NCI-H1048 (cell line): ENCODE data around the gene ZC3H12D.
"Not testable (repeated sequence)": the region's sequence is repeated elsewhere in the genome, so short reads cannot be mapped to it uniquely, and the experiment has no call there.

Experiments used
- DNase-seq: peaks from one replicate; lab custom pipeline; 2025; lab: John Stamatoyannopoulos, UW

The ZC3H12D gene

DNA sequence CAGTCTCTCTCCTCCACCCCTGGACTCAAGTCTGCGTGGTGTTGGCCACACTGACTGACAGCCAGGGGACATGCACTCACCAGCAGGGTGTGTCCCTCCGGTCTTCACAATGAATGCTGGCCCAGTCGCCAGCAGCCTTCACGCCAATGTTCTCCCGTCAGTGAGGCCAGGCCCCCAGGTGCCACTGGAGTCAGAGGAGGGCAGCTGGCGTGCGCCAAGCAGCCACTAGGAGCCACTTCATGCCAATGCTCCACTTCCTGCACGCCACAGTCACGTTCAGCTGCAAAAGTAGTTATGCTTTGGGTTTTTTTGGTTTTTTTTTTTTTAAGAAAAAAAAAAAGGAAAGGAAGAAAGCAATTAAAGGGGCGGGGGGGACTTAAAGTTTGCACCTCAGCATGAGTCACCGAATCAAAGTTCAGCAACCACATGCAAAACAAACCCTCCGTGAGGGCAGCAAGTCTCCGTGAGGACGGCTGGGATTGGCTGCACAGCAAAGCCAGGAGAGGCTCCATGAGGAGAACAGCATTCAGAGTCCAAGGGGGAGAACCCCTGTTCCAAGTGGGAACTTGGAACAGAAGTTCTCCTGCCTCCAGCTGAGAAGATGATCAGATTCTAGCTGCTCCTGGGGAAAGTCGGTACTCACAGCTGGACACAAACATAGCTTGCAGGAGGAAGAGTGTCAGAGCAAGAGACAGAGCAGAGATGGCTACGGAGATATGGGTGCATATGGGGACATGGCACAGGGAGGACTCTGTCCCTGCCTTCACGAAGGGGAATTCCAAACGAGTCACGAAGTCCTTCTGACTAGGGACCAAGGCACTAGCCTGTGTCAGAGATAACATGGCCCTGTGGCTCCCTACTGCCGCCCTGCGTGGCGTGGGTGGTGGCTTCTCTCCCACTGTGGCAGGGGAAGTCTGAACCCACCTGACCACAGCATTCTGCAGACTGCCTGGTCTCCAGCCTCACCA, at the start of gene ZC3H12D:
ZC3H12D (minus strand) TSS at position 282 of the 968 bp plus-strand sequence. CDS start 10,471 bp downstream, outside the sequence.
- DNase-seq, result no peak

DNA sequence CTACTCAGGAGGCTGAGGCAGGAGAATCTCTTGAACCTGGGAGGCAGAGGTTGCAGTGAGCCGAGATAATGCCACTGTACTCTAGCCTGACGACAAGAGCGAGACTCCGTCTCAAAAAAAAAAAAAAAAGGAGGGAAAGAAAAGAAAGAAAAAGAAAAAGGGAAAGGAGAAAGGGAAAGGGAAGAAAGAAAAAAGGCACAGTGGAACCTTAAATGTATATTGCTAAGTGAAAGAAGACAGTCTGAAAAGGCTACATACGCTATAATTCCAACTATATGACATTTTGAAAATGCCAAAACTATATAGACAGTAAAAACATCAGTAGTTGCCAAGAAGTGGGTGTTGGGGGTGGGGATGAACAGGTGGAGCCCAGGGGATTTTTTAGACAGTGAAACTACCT, 44.8 kb upstream of the ZC3H12D start:
- DNase-seq, result no peak

DNA sequence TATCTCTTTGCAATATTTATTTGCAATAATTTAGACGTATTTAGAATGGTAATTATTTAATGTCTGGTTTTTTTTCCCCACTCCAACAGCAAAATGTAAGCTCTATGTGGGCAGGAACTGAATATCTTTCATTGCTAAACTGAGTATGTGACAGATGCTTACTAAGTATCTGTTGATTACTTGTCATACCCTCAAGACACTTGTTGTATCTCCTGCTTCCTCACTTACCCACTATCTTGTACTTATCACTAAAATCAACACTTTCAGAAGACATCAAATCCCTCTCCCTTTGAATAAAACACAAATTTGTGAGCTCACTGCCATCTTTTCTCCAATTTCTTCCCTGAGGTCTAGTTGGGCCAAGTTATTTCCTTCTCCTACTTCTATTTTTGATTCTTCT, 30.7 kb upstream of the ZC3H12D start:
- no peak for DNase-seq

DNA sequence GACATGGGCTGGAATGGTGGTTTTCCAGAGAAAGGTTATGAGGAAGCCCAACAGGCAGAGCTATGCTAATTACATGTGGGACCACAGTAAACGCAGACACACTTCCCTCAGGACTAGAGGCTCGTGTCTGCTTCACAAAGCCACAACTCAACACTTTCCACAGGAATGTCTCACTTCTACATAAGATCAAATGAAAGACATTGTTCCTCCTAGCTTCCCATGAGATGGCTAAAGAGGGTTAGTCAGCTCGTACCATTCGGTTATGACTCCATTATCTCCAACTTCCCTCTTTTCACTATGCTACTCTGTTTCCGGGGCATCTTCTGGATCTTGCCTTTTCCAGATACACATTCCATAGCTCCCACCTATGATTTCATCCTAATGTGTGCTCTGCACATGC, 29.1 kb upstream of the ZC3H12D start:
- no peak for DNase-seq

DNA sequence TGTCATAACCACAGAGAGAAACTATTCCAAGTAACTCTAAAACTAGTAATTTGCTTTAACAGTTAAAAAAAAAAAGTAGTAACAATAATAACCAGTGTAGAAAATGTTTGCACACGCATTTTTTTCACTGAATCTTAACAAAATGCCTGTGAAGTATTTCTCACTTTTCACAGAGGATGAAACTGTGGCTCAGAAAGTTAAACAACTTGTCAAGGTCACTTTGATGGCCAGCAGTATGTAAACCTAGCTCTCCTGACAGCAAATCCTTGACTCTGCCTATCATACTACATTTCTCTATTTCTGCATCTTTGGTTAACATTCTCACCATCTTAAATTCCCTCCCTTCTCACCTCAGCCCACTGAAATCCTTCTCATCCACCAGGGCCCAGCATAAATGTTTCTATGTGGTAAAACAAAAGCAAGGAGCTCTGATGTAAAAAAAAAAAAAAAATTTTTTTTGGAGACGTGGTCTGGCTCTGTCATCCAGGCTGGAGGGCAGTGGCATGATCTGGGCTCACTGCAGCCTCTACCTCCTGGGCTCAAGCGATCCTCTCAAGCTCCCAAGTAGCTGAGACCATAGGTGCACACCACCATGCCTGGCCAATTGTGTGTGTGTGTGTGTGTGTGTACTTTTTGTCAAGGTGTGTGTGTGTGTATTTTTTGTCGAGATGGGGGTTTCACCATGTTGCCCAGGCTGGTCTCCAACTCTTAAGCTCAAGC, 26.1 kb upstream of the ZC3H12D start:
- no peak for DNase-seq

DNA sequence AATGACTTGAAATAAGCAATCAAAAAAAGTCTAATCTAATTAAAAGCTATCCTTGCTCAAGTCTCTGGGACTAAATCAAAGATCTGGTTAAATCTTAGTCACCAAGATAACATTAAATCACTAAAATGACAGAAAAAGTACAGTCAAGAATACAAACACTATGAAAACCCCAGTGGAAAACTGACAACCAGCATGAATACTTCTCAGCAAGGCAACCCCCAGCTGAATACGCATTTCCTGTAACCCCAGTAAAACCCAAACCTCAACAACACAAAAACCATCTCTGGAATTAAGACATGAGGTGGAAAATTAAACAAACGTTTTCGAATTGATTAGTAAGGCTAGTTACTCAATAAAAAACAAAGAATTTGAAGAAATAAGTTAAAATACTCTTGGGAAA, 23.7 kb upstream of the ZC3H12D start:
- DNase-seq, result no peak

DNA sequence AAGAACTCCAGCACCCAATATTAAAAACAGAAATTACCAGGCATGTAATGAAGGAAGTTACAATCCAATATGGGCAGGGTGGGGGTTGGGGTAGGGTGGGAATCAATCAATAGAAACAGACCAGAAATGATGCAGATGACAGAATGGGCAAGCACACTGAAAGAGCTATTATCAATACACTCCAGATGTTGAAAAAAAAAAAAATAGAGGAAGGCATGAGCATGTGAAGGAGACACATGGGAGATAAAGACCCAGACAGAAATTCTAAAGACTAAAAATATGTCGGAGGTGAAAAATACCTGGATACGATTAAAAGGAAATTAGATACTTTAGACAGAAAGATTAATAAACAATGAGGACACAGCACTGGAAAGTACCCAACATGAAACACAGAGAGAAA, 19.1 kb upstream of the ZC3H12D start:
- DNase-seq, result no peak

DNA sequence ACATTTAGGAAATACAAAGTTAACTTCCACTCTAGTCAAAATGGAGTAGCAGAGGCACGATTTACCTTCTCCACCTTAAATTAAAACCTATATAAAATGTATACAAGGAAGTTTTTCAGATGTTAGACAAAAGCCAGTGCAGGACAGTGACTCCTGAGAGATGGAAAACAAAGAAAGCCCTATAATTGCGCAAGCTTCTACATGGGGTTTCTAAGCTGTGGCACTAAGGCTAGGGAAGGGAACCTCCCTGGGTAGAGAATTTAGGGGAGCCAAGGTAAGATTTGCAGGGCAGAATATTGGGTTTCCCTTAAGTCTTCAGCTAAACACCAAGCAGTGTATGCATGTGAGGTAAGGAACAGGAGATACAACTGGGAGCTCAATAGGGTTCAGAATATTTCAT, 18.5 kb upstream of the ZC3H12D start:
- DNase-seq, result no peak

DNA sequence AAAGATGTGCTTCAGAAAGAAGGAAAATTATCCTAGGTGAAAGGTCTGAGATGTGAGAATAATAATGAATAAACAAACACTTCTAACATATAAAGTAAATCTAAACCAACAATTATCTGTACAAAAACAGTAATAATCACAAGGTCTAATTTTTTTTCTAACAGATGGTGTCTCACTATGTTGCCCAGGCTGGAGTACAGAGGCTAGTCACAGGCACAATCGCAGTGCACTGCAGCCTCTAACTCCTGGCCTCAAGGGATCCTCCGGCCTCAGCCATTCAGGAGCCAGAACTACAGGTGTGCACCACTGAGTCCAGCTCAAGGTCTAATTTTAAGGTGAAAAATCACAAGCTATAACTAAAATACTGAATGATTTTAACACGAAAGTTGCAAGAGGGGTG, 17.0 kb upstream of the ZC3H12D start:
- DNase-seq, result no peak

DNA sequence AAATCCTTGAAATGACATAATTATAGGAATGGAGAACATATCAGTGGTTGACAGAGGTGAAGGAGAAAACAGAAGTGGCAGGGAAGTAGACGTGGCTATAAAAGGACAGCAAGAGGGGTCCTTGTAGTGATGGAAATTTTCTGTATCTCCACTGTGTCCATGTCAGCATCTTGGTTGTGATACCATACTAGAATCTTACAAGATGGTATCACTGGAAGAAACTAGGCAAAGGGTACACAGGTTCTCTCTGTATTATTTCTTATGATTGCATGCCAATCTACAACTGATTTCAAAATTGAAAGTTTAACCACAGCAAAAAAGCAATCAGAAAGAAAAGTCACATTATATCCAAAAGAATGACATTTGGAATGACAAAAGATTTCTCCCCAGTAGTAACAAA, 16.4 kb upstream of the ZC3H12D start:
- no peak for DNase-seq

DNA sequence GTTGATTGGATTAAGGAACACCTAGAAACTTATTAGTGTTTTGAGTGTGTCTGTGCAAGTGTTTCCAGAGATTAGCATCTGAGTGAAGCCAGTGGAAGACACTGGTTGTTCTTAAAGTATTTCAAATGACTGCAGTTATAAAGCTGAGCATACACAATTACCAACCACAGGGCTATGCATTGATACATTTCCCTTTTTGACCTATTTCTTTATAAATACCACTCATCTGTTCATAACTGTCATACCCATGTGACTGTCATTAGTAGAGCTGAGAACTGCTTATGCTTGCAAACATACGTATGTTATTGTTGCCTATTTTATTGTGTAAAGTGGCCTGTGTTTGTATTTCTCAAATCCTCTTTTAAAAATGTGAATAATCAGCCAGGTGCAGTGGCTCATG, 15.3 kb upstream of the ZC3H12D start:
- DNase-seq, result no peak

DNA sequence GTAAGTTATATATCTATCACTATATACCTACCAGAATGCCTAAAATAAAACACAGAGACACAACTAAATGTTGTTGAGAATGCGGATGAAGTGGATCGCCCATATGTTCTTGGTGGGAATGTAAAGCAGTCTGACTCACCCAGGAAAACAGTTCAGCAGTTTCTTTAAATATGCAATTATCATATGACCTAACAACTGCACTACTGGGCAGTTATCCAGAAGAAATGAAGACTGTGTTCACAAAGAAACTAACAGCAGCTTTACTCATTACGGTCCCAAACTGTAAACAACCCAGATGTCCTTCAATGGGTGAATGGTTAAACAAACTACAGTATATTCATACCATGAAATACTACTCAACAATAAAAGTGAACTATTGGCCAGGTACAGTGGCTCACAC, 14.3 kb upstream of the ZC3H12D start:
- DNase-seq, result no peak

DNA sequence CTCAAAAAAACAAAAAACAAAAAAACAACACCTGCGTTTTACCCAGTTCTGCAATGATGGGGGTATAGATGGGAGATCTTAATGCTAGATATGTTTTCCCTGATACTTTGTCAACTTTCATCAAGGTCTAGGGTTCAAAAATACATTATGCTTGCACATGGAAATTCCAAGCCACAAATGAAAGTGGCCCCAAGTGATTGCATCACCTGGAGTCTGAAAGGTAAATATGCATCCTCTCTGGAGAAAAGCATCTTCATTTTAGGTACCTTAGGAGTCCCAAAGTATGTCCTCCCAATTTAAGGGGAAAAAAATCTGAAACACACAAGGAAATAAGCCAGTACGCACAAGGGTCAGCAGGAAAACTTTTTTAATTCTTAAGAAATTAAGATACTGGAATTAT, 12.6 kb upstream of the ZC3H12D start:
- no peak for DNase-seq

DNA sequence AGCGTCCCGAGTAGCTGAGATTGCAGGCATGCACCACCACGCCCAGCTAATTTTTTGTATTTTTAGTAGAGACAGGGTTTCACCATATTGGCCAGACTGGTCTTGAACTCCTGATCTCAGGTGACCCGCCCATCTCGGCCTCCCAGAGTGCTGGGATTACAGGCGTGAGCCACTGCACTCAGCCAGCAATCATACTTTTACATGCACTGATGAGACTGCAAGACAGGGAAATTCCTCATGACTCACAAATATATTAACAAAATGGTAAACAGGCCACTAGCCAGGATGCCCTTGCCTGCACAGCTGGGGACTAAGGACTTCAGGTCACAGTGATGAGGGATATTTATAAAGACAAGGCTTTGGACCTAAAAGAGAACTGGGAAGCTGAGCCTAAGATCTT, 11.8 kb upstream of the ZC3H12D start:
- DNase-seq, result not testable (repeated sequence)

DNA sequence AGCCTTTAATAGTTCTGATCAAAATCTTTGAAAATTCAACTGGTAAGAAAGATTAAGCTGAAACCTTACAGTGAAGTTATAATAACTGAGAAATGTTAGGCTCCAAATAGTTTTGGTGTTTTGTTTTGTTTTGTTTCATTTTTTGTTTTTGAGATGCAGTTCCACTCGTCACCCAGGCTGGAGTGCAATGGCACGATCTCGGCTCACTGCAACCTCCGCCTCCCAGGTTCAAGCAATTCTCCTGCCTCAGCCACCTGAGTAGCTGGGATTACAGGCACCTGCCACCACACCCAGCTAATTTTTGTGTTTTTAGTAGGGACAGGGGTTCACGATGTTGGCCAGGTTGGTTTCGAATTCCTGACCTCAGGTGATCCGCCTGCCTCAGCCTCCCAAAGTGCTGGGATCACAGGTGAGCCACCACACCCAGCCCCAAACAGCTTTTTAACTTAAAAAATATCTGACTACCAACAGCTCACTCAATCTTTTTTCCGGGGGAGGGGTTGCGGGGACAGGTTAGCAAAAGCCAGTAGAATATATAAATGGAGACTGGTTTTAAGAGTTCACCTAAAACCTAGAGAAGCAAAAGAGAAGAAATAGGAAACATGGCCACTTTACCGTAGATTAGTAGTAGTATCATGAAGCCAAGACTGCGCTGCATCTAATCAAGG, 10.7 kb upstream of the ZC3H12D start:
- DNase-seq, result not testable (repeated sequence)

DNA sequence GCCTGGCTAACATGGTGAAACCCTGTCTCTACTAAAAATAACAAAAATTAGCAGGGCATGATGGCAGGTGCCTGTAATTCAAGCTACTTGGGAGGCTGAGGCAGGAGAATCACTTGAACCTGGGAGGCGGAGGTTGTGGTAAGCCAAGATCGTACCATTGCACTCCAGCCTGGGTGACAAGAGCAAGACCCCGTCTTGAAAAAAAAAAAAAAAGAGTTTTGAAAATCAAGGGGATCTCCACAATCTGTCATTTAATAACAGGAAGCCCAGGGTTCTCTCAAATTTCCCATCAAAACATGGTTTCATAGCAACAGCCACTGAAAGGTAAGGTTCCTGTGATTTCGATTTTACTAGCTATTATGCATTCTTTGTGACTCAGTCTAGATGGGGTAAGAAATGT, 10.0 kb upstream of the ZC3H12D start:
- DNase-seq, result not testable (repeated sequence)

DNA sequence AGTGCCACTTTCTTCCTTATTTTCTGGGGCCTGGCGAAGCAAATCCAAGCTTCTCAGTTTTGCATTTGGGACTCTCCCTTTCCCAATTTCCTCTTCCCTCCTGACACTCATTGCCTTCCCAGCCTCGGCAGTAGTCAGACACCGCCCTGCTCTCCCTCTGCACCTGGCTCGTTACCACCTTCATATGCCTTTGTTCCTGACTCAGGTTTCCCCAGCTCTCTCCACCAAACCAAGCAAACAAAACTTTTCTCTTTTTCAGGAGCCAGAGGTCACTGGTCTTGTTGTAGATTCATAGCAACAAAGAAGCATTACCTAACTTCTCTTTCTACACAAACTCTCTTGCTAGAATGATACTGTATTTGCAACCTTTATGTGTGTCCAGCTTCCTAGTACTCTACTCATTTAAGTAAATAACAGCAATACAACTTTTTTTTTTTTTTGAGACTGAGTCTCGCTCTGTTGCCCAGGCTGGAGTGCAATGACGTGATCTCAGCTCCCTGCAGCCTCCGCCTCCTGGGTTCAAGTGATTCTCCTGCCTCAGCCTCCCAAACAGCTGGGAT, 9.0 kb upstream of the ZC3H12D start:
- DNase-seq, result no peak

DNA sequence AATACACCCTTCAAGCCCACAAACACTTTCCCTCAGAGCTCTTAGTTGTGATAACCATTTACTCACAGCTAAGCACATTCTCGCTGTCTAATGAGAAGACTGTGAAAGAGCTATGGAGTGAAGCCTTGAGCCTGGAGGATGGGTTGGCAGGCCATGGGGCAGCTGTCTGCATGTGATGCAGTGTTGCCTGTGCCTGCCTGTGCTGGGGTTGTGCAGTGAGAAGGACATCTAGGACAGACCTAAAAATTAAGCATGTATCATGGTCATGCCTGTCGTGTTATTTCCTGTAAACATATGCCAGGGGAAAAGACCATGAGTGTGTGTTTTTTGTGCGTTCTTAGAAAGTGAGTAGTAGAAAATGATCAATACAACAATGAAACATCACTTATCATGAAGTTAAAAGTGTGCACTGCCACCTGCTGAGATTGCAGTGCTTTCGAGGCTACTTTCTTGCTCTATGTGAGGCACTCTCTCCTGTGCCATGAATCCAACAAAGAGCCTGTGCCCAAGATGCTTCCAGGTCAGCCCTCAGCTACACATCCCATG, 8.1 kb upstream of the ZC3H12D start:
- DNase-seq, result no peak

DNA sequence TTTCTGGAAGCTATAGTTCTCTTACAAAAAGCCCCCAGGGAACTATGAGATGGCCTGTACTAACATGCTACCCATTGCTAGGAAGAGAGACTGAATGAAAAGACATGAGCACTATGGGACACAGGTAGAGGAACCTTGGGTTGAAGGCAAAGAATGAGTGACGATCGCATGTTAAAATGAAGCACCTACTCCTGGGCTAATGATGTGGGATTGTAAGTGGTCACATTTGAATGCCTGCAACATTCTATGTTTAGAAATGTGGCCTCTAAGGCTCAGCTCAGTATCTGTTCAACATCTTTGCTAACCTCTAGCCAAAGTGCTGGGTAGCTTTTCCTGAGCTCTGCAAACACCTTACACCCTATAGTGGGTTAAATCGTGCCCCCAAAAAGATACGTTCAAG, 5.2 kb upstream of the ZC3H12D start:
- no peak for DNase-seq

DNA sequence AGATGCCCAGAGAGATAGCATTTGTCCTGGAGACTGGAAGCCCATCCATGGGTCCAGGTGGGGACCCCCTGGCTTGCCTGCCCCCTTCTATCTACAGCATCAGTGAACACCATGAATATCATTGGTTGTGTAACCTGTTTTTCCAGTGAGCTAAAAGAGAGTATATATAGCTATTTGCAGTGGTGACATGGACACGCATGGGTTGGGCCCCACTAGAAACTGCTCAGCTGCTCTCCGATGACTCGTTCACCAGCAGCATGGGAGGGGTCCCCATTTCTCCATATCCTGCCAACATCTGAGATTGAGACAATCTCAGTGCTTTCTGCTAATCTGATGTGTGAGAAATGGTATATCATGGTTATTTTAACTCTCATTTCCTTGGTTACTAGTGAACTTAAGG, 4.0 kb upstream of the ZC3H12D start:
- no peak for DNase-seq

DNA sequence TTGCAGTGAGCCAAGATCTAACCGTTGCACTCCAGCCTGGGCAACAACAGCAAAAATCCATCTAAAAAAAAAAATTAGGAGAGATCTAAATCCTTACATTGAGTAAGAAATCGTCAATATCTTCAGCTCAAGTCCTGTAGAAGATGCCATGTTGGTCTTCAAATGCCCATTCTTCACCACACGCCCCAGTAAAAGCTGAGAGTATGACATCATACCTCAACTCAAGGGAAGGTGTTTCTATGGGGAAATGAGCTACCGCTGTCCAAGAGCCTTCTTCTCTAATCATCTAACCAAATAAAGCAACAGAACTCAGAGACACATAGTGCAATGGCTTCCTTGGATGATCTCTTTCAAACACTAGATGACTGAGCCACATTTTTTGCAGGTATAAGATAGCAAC, 2.5 kb upstream of the ZC3H12D start:
- DNase-seq, result no peak
